Spleen (tissue), 11 donors: ENCODE measurements around the gene GPR137. TPM values are rescaled to one million over a fixed set of nuclear protein-coding genes. Genes with fewer than 3 reads are reported as not detected.

Experiments
- DNase-seq: peaks from one replicate; pipeline ENCODE4 v3.0.0-alpha.2; 2020
- H3K27ac ChIP-seq, 8 donors: fragments of 200-600 bp; sonication (generic) in 7 of 8; 1 replicate in 4 of 8; 2 replicates in 4 of 8; pipeline versions ENCODE4 v1.5.0 to v1.8.0; 2016 to 2021; ENCODE audit warnings: inconsistent platforms in 4 of 8, mild to moderate bottlenecking in 4 of 8, moderate library complexity in 1 of 8
- H3K27me3 ChIP-seq, 7 donors: fragments of 200-600 bp; sonication (generic) in 6 of 7; replicated peaks in 1 of 7; 1 replicate in 4 of 7; 2 replicates in 3 of 7; pipeline versions ENCODE4 v1.5.0 to v1.8.0; 2016 to 2021; ENCODE audit warnings: inconsistent platforms in 3 of 7, mild to moderate bottlenecking in 1 of 7
- H3K36me3 ChIP-seq, 6 donors: fragments of 200-600 bp; sonication (generic) in 5 of 6; 1 replicate in 4 of 6; 2 replicates in 2 of 6; pipeline versions ENCODE4 v1.5.0 to v1.8.0; 2016 to 2021; ENCODE audit warnings: inconsistent platforms in 2 of 6
- H3K4me1 ChIP-seq, 6 donors: fragments of 200-600 bp; sonication (generic) in 5 of 6; 1 replicate in 3 of 6; 2 replicates in 3 of 6; pipeline versions ENCODE4 v1.5.0 to v1.8.0; 2016 to 2021; ENCODE audit warnings: inconsistent platforms in 3 of 6
- H3K4me3 ChIP-seq, 8 donors: fragments of 200-600 bp; sonication (generic) in 7 of 8; 1 replicate in 4 of 8; 2 replicates in 4 of 8; pipeline versions ENCODE4 v1.5.0 to v1.8.0; 2016 to 2021; ENCODE audit warnings: inconsistent platforms in 4 of 8, mild to moderate bottlenecking in 4 of 8, moderate library complexity in 2 of 8
- H3K9me3 ChIP-seq, 8 donors: fragments of 200-600 bp; sonication (generic) in 7 of 8; 1 replicate in 4 of 8; 2 replicates in 4 of 8; pipeline versions ENCODE4 v1.5.0 to v1.8.0; 2016 to 2021; ENCODE audit warnings: inconsistent platforms in 4 of 8
- CTCF ChIP-seq, 11 experiments: fragments of 200-600 bp in 7 of 11; fragments of 450-650 bp in 4 of 11; sonication (generic) in 4 of 11; IDR thresholded peaks in 8 of 11; conservative IDR thresholded peaks in 3 of 11; 1 replicate in 7 of 11; 2 replicates in 4 of 11; pipeline versions ENCODE4 v1.4.0 to v1.8.0; 2016 to 2021; ENCODE audit warnings: antibody characterized with exemption in 11 of 11, inconsistent platforms in 4 of 11, mild to moderate bottlenecking in 1 of 11
- POLR2A ChIP-seq, 3 donors: fragments of 450-650 bp; IDR thresholded peaks; one replicate each; pipeline ENCODE4 v1.5.1; 2017; ENCODE audit warnings: antibody characterized with exemption in 3 of 3, mild to moderate bottlenecking in 1 of 3
- POLR2AphosphoS5 ChIP-seq, 3 donors: sonication (generic); formaldehyde crosslinking; IDR thresholded peaks; one replicate each; pipeline ENCODE4 v1.5.1; 2017; ENCODE audit warnings: antibody characterized with exemption in 3 of 3
- WGBS, 5 donors: extraction: QIAGEN DNeasy Blood & Tissue Kit in 3 of 5; methylation state at CpG; one replicate each; pipeline versions ENCODE4 v1.1.5 to v1.1.7; 2013 to 2018; 5-methylcytosine and 5-hydroxymethylcytosine counted together
- intact Hi-C: fragments of 100-400 bp; cut with DNase I; formaldehyde crosslinking; loops from one replicate; pipeline ENCODE4 v1.15.0; 2023; ENCODE audit warnings: low total_unique reads
- polyA plus RNA-seq, 3 donors: library from polyadenylated mRNA; stranded (reverse); fragments of 200-250 nt; gene quantifications; one replicate each; pipeline ENCODE4 v1.2.1, GENCODE V29; 2013
- total RNA-seq, 7 donors: library from RNA; depleted of rRNA in 3 of 7; stranded (reverse); fragments of >200 nt in 3 of 7; fragmentation: NEBNext Ultra II Directional in 4 of 7; extraction: Animal tissue kit (Norgen Biotek cat#: 25700) in 4 of 7; gene quantifications; one replicate each; pipeline versions ENCODE4 v1.1.0 to v1.2.1, GENCODE V29; 2016 to 2021
- donor health status: healthy with polysubstance abuse.
- donor health status: DM: no; HTN: no; CAD: no; lungs with moderate emphysema.
- donor health status: DM: no; HTN: no; CAD: no.
- donor health status: Bipolar disorder and iron deficiency.
- donor health status: healthy.
- donor health status: DM: no; HTN: no; CAD: no.
- donor health status: DM: yes; HTN: yes; CAD: no.

GPR137 gene
- total and polyA plus RNA-seq, 10 donors: 13.7 to 37.2 (median 28.1) TPM

GRCh38 chr11:64246871-64247728 is 38.5 kb upstream of the GPR137 start, which contains the start of gene PPP1R14B:
TSS of gene PPP1R14B (minus strand) at chr11:64246943. CDS start at chr11:64246673, 270 bp downstream.
- H3K4me3 ChIP-seq: peak within 1 kb of the TSS; percentile 58 to 90 (median 77)
- peak within 1 kb of the TSS; percentile 66 to 100 (median 84) for H3K27ac ChIP-seq
- intact Hi-C loops: no loop called here
- H3K27me3 ChIP-seq: no peaks in the 10 kb centered on the region
- no peak for TF ChIP-seq POLR2A (IDR thresholded peaks at IDR 0.05)
- peak in 5 of 11 experiments; percentile 5 to 43 (median 23) for TF ChIP-seq CTCF (IDR thresholded peaks at IDR 0.05 in 8 of 11, conservative IDR thresholded peaks at IDR 0.05 in 3 of 11)
- TF ChIP-seq POLR2AphosphoS5 (IDR thresholded peaks at IDR 0.05): peak; percentile 44 to 82 (median 71)
- peaks cover 0 to 24% (median 9%) of the 10 kb centered on the region in 6 donors for H3K36me3 ChIP-seq
- DNase-seq: peak; percentile 96
- 1 to 2% (median 2%) methylated on average over 25 to 74 of the region's 74 CpGs for WGBS, 5 donors
- H3K4me1 ChIP-seq: peaks cover 17 to 83% (median 62%) of the 10 kb centered on the region in 6 donors
- no peaks in the 10 kb centered on the region for H3K9me3 ChIP-seq

GRCh38 chr11:64247729-64248531 is 37.7 kb upstream of the GPR137 start:
- H3K4me1 ChIP-seq: peaks cover 17 to 83% (median 62%) of the 10 kb centered on the region in 6 donors
- 53 to 66% (median 56%) methylated on average over 31 of the region's 31 CpGs for WGBS, 5 donors
- DNase-seq: no peak
- intact Hi-C loops: no loop called here
- H3K36me3 ChIP-seq: peaks cover 0 to 21% (median 9%) of the 10 kb centered on the region in 6 donors
- H3K27me3 ChIP-seq: no peaks in the 10 kb centered on the region
- H3K27ac ChIP-seq: peak overlapping the region in 7 of 8 donors; percentile 72 to 100 (median 86)
- no peaks in the 10 kb centered on the region for H3K9me3 ChIP-seq
- TF ChIP-seq POLR2A (IDR thresholded peaks at IDR 0.05) (no peak), CTCF (IDR thresholded peaks at IDR 0.05 in 8 of 11, conservative IDR thresholded peaks at IDR 0.05 in 3 of 11) (no peak), POLR2AphosphoS5 (IDR thresholded peaks at IDR 0.05) (no peak)
- H3K4me3 ChIP-seq: peak overlapping the region; percentile 39 to 90 (median 77)

- TF ChIP-seq POLR2A (IDR thresholded peaks at IDR 0.05) (no peak), CTCF (IDR thresholded peaks at IDR 0.05 in 8 of 11, conservative IDR thresholded peaks at IDR 0.05 in 3 of 11) (no peak), POLR2AphosphoS5 (IDR thresholded peaks at IDR 0.05) (no peak)
- H3K27ac ChIP-seq: no peak overlapping the region
- no peak for DNase-seq
- peaks cover 20 to 83% (median 63%) of the 10 kb centered on the region in 6 donors for H3K4me1 ChIP-seq
- 60 to 88% (median 80%) methylated on average over 1 to 7 of the region's 7 CpGs for WGBS, 5 donors
- H3K4me3 ChIP-seq: no peak overlapping the region
- H3K9me3 ChIP-seq: no peaks in the 10 kb centered on the region
- H3K36me3 ChIP-seq: peaks cover 0 to 15% (median 5%) of the 10 kb centered on the region in 6 donors
- intact Hi-C loops: no loop called here
- H3K27me3 ChIP-seq: no peaks in the 10 kb centered on the region
Measured at GRCh38 chr11:64248578-64248977, 37.1 kb upstream of the GPR137 start.
